K562 (cell line): ENCODE results near the gene MCAM. TPM values are rescaled to one million over a fixed set of nuclear protein-coding genes. Genes with fewer than 3 reads are reported as not detected.

Experiments used
- ATAC-seq: fragments of 200-7000 bp; cut with Tn5 transposase; 3 replicates; pipeline ENCODE4 v1.9.1; 2020; ENCODE audit warnings: moderate library complexity
- BruUV-seq: library from RNA; stranded (reverse); fragments of 400-500 nt; replicated peaks from 2 replicates; lab custom pipeline; 2021; lab: Mats Ljungman, UMichigan
- CTCF ChIA-PET: fragments of 300-600 bp; formaldehyde crosslinking; extraction: SDS; loops from one replicate; lab custom pipeline; 2021; ENCODE audit warnings: low intra/inter-chr PET ratio; lab: Yijun Ruan, JAX
- POLR2A ChIA-PET: fragments of 300-600, 350-650 bp; sonication (Branson Sonifier 250); formaldehyde crosslinking; extraction: SDS; loops from one replicate; lab custom pipeline; 2021; ENCODE audit warnings: antibody characterized with exemption, inconsistent platforms; lab: Yijun Ruan, JAX
- DNase-seq, 4 experiments: peaks; one replicate each; pipeline versions ENCODE4 v3.0.0 to v3.0.0-alpha.2; 2011 to 2018; ENCODE audit warnings: low spot score in 3 of 4, mixed read lengths in 3 of 4; ENCODE audit errors: extremely low read depth in 1 of 4
- FAIRE-seq: peaks from 2 replicates; lab custom pipeline; 2011; peaks lifted over from hg19 to GRCh38; lab: Jason Lieb, UNC
- H2AFZ ChIP-seq: 2 replicates; pipeline ENCODE4 v1.6.0; 2011; ENCODE audit warnings: low read depth, low read length, control low read depth, inconsistent platforms
- H3K27ac ChIP-seq: fragments of 200-600 bp; 3 replicates; pipeline ENCODE4 v1.8.0; 2011; ENCODE audit warnings: low read depth, mild to moderate bottlenecking, control low read depth, inconsistent platforms, low read length, moderate library complexity, mixed read lengths; ENCODE audit errors: extremely low read depth
- H3K27me3 ChIP-seq, 2 experiments: fragments of 300-600 bp in 1 of 2; 2 replicates in 1 of 2; 3 replicates in 1 of 2; pipeline versions ENCODE4 v1.6.0 to v1.8.0; 2011; ENCODE audit warnings: inconsistent platforms in 2 of 2, low read length in 2 of 2, mild to moderate bottlenecking in 1 of 2, mixed read lengths in 1 of 2, moderate library complexity in 1 of 2; ENCODE audit not compliant: control insufficient read depth in 2 of 2, insufficient read depth in 2 of 2
- H3K36me3 ChIP-seq: fragments of 300-600 bp; 3 replicates; pipeline ENCODE4 v1.8.0; 2011; ENCODE audit warnings: mild to moderate bottlenecking, low read length, inconsistent platforms; ENCODE audit not compliant: control insufficient read depth, insufficient read depth
- H3K4me1 ChIP-seq, 2 experiments: fragments of 200-600 bp in 1 of 2; replicated peaks in 1 of 2; 2 replicates in 1 of 2; 3 replicates in 1 of 2; pipeline versions ENCODE4 v1.5.1 to v1.8.0; 2011; ENCODE audit warnings: inconsistent platforms in 2 of 2, low read length in 2 of 2, mild to moderate bottlenecking in 1 of 2, mixed read lengths in 1 of 2, moderate library complexity in 1 of 2; ENCODE audit not compliant: control insufficient read depth in 2 of 2, insufficient read depth in 2 of 2
- H3K4me2 ChIP-seq: 2 replicates; pipeline ENCODE4 v1.6.1; 2011; ENCODE audit warnings: low read length, control low read depth, inconsistent platforms, mixed read lengths; ENCODE audit not compliant: insufficient read depth
- H3K4me3 ChIP-seq: fragments of 200-600 bp; sonication (generic), shearing (Covaris generic); 2 replicates; pipeline ENCODE4 v1.5.1; 2016; ENCODE audit warnings: control low read depth, inconsistent platforms
- H3K79me2 ChIP-seq: fragments of 200-600 bp; 3 replicates; pipeline ENCODE4 v1.8.0; 2011; ENCODE audit warnings: low read length, inconsistent platforms; ENCODE audit not compliant: control insufficient read depth, insufficient read depth
- H3K9ac ChIP-seq, 2 experiments: 2 replicates each; pipeline versions ENCODE4 v1.6.0 to v1.6.1; 2011; ENCODE audit warnings: low read depth in 2 of 2, low read length in 2 of 2, control low read depth in 1 of 2, inconsistent platforms in 1 of 2, mild to moderate bottlenecking in 1 of 2, mixed read lengths in 1 of 2; ENCODE audit not compliant: insufficient read depth in 1 of 2
- H3K9me1 ChIP-seq: one replicate; pipeline ENCODE4 v1.6.0; 2011; ENCODE audit warnings: inconsistent platforms, mild to moderate bottlenecking, low read length, moderate library complexity; ENCODE audit not compliant: control insufficient read depth, insufficient read depth
- H3K9me3 ChIP-seq: replicated peaks from 2 replicates; pipeline ENCODE4 v1.5.1; 2011; ENCODE audit warnings: low read depth, low read length, inconsistent platforms; ENCODE audit not compliant: control insufficient read depth, insufficient read depth
- H4K20me1 ChIP-seq: replicated peaks from 2 replicates; pipeline ENCODE4 v1.6.1; 2011; ENCODE audit warnings: low read length, inconsistent platforms, mixed read lengths; ENCODE audit not compliant: control insufficient read depth, insufficient read depth
- CREBBP ChIP-seq: IDR thresholded peaks from one replicate; pipeline ENCODE4 v1.6.1; 2012; ENCODE audit warnings: low read depth, mild to moderate bottlenecking, control low read depth, inconsistent platforms, low read length
- CSDE1 ChIP-seq, 2 experiments: fragments of 450-650 bp; IDR thresholded peaks; 2 replicates each; pipeline ENCODE4 v1.6.1; 2016; ENCODE audit warnings: mild to moderate bottlenecking in 1 of 2
- EGR1 ChIP-seq: fragments of 450-650 bp; conservative IDR thresholded peaks from 2 replicates; pipeline ENCODE4 v1.6.1; 2017; ENCODE audit warnings: mild to moderate bottlenecking
- FOXA3 ChIP-seq, 2 experiments: fragments of 450-650 bp in 1 of 2; sonication (generic) in 1 of 2; formaldehyde crosslinking; IDR thresholded peaks in 1 of 2; conservative IDR thresholded peaks in 1 of 2; 2 replicates each; pipeline versions ENCODE4 v1.4.0 to v1.8.0; 2020 to 2022; ENCODE audit warnings: mild to moderate bottlenecking in 2 of 2, missing genetic modification reagents in 1 of 2
- KAT7 ChIP-seq: sonication (generic); formaldehyde crosslinking; IDR thresholded peaks from 2 replicates; pipeline ENCODE4 v1.8.0; 2022; ENCODE audit warnings: missing genetic modification reagents, mild to moderate bottlenecking, borderline replicate concordance
- KLF6 ChIP-seq: fragments of 250-450 bp; sonication (Bioruptor Pico); IDR thresholded peaks from 2 replicates; pipeline ENCODE4 v1.4.0; 2020; ENCODE audit warnings: mild to moderate bottlenecking, moderate library complexity, borderline replicate concordance
- POLR2G ChIP-seq: fragments of 200-400 bp; formaldehyde crosslinking; IDR thresholded peaks from 2 replicates; pipeline ENCODE4 v1.6.1; 2017; ENCODE audit warnings: low read depth, mild to moderate bottlenecking, antibody characterized with exemption, low read length, moderate library complexity
- RBM25 ChIP-seq: fragments of 200-400 bp; formaldehyde crosslinking; IDR thresholded peaks from 2 replicates; pipeline ENCODE4 v1.6.1; 2018; ENCODE audit warnings: low read length, low read depth, moderate library complexity; ENCODE audit not compliant: severe bottlenecking
- SIN3A ChIP-seq, 2 experiments: fragments of 150-350 bp in 1 of 2; IDR thresholded peaks; 2 replicates each; pipeline ENCODE4 v1.6.1; 2011 to 2016; ENCODE audit warnings: borderline replicate concordance in 2 of 2, low read depth in 2 of 2, low read length in 2 of 2, mild to moderate bottlenecking in 2 of 2, moderate library complexity in 2 of 2; ENCODE audit not compliant: control insufficient read depth in 1 of 2
- SMARCC2 ChIP-seq: fragments of 450-650 bp; IDR thresholded peaks from 2 replicates; pipeline ENCODE4 v1.6.1; 2017; ENCODE audit warnings: antibody characterized with exemption, moderate library complexity, mild to moderate bottlenecking, low read depth
- TEAD1 ChIP-seq, 2 experiments: fragments of 450-650 bp in 1 of 2; sonication (generic) in 1 of 2; formaldehyde crosslinking; IDR thresholded peaks; 2 replicates each; pipeline versions ENCODE4 v1.4.0 to v1.8.0; 2020 to 2022; ENCODE audit warnings: mild to moderate bottlenecking in 2 of 2, missing genetic modification reagents in 1 of 2
- ZNF134 ChIP-seq: fragments of 250-450 bp; sonication (Bioruptor Pico); conservative IDR thresholded peaks from 2 replicates; pipeline ENCODE4 v1.4.0; 2020
- ZNF24 ChIP-seq: fragments of 450-650 bp; IDR thresholded peaks from 2 replicates; pipeline ENCODE4 v1.6.1; 2016
- ZNF707 ChIP-seq: fragments of 250-450 bp; sonication (Bioruptor Pico); conservative IDR thresholded peaks from 2 replicates; pipeline ENCODE4 v1.8.0; 2022; ENCODE audit warnings: inconsistent platforms, mild to moderate bottlenecking, moderate library complexity
- WGBS: fragments of 100-300 bp; shearing (Covaris generic); methylation state at CpG from one replicate; pipeline ENCODE4 v1.1.6; 2016; ENCODE audit warnings: low coverage, mixed read lengths; ENCODE audit not compliant: insufficient coverage; ENCODE audit errors: missing lambda C conversion rate; 5-methylcytosine and 5-hydroxymethylcytosine counted together
- in situ Hi-C: fragments of 300-500 bp; cut with MboI; formaldehyde crosslinking; loops from 4 replicates; pipeline ENCODE4 v1.15.0; 2018; ENCODE audit warnings: inconsistent platforms, mixed read lengths
- intact Hi-C: fragments of 100-400 bp; cut with micrococcal nuclease; formaldehyde crosslinking; loops from 2 replicates; pipeline ENCODE4 v1.14.2; 2022
- polyA plus RNA-seq, 8 experiments: library from polyadenylated mRNA; depleted of rRNA in 4 of 8; stranded (reverse) in 5 of 8; unstranded in 3 of 8; fragments of >200 nt; fragmentation: Nextera tagmentation in 2 of 8; fragmentation: Illumina TruSeq in 1 of 8; extraction: Ambion mirVana in 2 of 8; extraction: Trizol in 1 of 8; gene quantifications; 2 replicates each; pipeline versions ENCODE4 v1.2.1 to v1.2.3, GENCODE V29; 2011 to 2014; ENCODE audit warnings: inconsistent platforms in 1 of 8, missing spikeins in 1 of 8
- total RNA-seq, 7 experiments: library from RNA; depleted of rRNA in 6 of 7; stranded (reverse); fragments of >200 nt in 6 of 7; fragmentation: Illumina TruSeq in 2 of 7; extraction: Trizol in 2 of 7; gene quantifications; 2 replicates each; pipeline versions ENCODE4 v1.2.1 to v1.2.3, GENCODE V29; 2011 to 2021; ENCODE audit warnings: low replicate concordance in 1 of 7
- TF ChIP-seq, protein P1 (sequence below): sonication (generic); formaldehyde crosslinking; IDR thresholded peaks from 2 replicates; pipeline ENCODE4 v1.8.0; 2022; ENCODE audit warnings: missing genetic modification reagents, mild to moderate bottlenecking, borderline replicate concordance

Gene MCAM
- total and polyA plus RNA-seq, 9 of the 15 experiments (the other 6 are each of a cell fraction or from before 2014, with no cell fraction given): 14.7 to 118 (median 53.6) TPM

DNA sequence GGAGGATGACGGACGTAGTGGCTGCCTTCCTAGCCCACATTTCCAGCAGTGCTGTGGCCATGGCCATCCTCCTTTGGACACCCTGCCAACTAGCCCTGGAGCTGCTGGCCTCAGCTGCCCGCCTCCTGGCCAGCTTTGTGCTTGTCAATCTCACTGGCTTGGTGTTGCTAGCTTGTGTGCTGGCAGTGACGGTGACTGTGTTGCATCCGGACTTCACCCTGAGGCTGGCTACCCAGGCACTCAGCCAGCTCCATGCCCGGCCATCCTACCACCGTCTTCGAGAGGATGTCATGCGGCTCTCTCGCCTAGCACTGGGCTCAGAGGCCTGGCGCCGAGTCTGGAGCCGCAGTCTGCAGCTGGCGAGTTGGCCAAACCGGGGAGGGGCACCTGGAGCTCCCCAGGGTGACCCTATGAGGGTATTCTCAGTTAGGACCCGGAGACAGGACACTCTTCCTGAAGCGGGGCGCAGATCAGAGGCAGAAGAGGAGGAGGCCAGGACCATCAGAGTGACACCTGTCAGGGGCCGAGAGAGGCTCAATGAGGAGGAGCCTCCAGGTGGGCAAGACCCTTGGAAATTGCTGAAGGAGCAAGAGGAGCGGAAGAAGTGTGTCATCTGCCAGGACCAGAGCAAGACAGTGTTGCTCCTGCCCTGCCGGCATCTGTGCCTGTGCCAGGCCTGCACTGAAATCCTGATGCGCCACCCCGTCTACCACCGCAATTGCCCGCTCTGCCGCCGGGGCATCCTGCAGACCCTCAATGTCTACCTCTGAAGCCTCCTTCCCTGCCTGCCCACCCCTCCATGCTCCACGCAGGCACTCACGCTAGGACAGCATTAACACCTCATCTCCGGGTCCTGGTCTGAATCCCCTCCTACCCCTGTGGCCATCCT is 19.0 kb upstream of the MCAM start (continued):
- no peak for TF ChIP-seq ZNF24
- TF ChIP-seq POLR2G: peak; percentile 40; the same call in 1 of the 2 replicates
- TF ChIP-seq SMARCC2: no peak
- TF ChIP-seq ZNF134 (CRISPR knock-in tag): no peak

DNA sequence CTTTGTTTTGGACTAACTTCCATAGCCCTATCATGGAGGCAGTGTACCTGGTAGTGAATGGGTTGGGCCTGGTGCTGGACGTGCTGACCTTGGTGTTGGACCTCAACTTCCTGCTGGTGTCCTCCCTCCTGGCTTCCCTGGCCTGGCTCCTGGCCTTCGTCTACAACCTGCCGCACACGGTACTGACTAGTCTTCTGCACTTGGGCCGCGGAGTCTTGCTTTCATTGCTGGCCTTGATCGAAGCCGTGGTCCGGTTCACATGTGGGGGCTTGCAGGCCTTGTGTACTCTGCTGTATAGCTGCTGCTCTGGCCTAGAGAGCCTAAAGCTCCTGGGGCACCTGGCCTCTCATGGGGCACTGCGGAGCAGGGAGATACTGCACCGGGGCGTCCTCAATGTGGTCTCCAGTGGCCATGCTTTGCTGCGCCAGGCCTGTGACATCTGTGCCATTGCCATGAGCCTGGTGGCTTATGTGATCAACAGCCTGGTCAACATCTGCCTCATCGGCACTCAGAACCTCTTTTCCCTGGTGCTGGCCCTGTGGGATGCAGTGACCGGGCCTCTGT is 18.2 kb upstream of the MCAM start:
- Histone ChIP-seq H3K36me3 (peaks cover 17% of the 10 kb centered on the region; the same call in 1 of the 3 replicates), H3K9me1 (no peaks in the 10 kb centered on the region), H3K79me2 (peaks cover 30% of the 10 kb centered on the region), H4K20me1 (no peaks in the 10 kb centered on the region), H3K9ac (peak overlapping the region; percentile 88 to 97), H3K9me3 (no peaks in the 10 kb centered on the region), H3K27ac (peak overlapping the region; percentile 76), H3K4me1 (peaks cover 23 to 52% of the 10 kb centered on the region in 2 experiments; a peak in 4 of 5 replicates), H3K27me3 (no peaks in the 10 kb centered on the region), H2AFZ (no peak overlapping the region), H3K4me2 (peak overlapping the region; percentile 95)
- in situ Hi-C loops (no loop called here), intact Hi-C loops (loop anchor here (5.0 kb wide), 1 partner anchor 37 kb away; no protein-coding TSS in a partner anchor)
- ChIA-PET CTCF (no interaction called here), POLR2A (interaction anchor here (0.6 kb wide), 2 partner anchors 129 to 355 kb away, joined by 4 read pairs; partner anchors contain the start of gene CBL)
- ATAC-seq: no peak
- FAIRE-seq: no peak
- BruUV-seq: TSS peak; percentile 74
- WGBS: 43% methylated on average over 15 of the region's 15 CpGs
- no peak for DNase-seq
- TF ChIP-seq EGR1: no peak
- TF ChIP-seq CREBBP: no peak
- TF ChIP-seq FOXA3 (CRISPR knock-in tag; conservative IDR thresholded peaks at IDR 0.05 in 1 of 2, IDR thresholded peaks at IDR 0.05 in 1 of 2): 0 out of 4 replicates have a peak, but pooled peaks of 1 of the 2 experiments have one; percentile 23
- TF ChIP-seq, protein P1, sequence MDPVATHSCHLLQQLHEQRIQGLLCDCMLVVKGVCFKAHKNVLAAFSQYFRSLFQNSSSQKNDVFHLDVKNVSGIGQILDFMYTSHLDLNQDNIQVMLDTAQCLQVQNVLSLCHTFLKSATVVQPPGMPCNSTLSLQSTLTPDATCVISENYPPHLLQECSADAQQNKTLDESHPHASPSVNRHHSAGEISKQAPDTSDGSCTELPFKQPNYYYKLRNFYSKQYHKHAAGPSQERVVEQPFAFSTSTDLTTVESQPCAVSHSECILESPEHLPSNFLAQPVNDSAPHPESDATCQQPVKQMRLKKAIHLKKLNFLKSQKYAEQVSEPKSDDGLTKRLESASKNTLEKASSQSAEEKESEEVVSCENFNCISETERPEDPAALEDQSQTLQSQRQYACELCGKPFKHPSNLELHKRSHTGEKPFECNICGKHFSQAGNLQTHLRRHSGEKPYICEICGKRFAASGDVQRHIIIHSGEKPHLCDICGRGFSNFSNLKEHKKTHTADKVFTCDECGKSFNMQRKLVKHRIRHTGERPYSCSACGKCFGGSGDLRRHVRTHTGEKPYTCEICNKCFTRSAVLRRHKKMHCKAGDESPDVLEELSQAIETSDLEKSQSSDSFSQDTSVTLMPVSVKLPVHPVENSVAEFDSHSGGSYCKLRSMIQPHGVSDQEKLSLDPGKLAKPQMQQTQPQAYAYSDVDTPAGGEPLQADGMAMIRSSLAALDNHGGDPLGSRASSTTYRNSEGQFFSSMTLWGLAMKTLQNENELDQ (CRISPR knock-in tag): no peak
- TF ChIP-seq ZNF707 (CRISPR knock-in tag): no peak
- 0 out of 2 replicates have a peak, but pooled peaks have one; percentile 38 for TF ChIP-seq KAT7 (CRISPR knock-in tag)
- 0 out of 4 replicates have a peak, but pooled peaks of 1 of the 2 experiments have one; percentile 16 for TF ChIP-seq CSDE1 (IDR thresholded peaks at IDR 0.05)
- no peak for TF ChIP-seq RBM25
- no peak for TF ChIP-seq KLF6 (CRISPR knock-in tag)
- no peak for TF ChIP-seq TEAD1 (CRISPR knock-in tag; IDR thresholded peaks at IDR 0.05)
- TF ChIP-seq SIN3A (IDR thresholded peaks at IDR 0.05; ENCODE audit: borderline replicate concordance in 2 of 2, control insufficient read depth in 1 of 2, low read depth in 2 of 2, low read length in 2 of 2): no peak
- TF ChIP-seq, all 486 proteins: peak for 3
- peak overlapping the region; percentile 61 for H3K4me3 ChIP-seq
